Stimulated activated naive CD8-positive, alpha-beta T cell treated with anti-CD3 and anti-CD28 coated beads, Interleukin-15, Interleukin-2, amounts not matched to agents 100 U/mL and 50 U/mL, for 24 hours (primary cell): Measurements from ENCODE around the gene SHFL.

Experiments used
- ATAC-seq: fragments of 150-1000 bp; cut with Tn5 transposase; one replicate; pipeline ENCODE4 v1.10.0; 2021
- DNase-seq: peaks from one replicate; pipeline ENCODE4 v3.0.0; 2021

The SHFL gene

DNA sequence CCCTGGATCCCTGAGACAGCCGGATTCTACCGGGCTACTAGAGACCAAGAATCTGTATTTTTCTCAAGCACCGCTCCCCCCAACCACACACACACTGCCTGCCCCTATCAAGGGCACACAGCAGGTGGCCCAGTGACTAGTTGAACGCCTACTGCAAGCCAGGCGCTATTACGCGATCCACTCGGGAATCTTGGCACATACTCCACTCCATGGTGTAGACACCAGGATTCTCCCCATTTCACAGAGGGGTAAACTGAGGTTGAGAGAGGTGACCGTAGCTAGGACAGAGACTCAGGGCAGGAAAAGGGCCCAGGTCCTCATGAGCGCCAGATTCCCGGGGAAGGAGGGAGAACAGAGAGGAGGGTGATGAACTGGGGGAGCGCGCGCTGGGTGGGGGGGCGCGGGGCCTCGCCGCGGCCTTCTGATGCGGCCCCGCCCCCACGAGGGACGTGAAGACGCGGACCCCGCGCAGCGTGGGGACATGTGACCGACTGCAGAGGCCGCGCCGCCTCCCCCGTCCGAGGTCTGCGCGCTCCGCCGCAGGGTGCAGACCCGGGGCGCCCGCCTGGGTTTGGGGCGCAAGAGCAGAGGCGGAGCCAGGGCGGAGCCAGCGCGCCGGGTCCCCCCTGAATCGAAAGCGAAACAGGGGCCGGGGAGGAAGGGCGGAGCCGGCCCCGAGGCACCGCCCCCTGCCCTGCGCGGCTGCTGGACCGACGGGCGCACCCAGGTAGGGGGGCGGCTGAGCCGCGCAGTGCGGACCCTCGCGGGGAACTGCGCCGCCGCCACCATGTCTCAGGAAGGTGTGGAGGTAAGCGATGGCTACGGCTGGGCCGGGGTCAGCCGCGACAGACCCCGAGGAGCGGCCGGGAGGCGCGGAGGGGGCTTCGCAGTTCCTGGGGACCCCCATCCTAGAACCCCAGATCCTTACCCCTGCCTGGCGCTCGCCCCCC lies at the start of gene SHFL:
Gene SHFL, plus strand, starts transcription at position 677 of the 950 bp plus-strand sequence. Its CDS starts 111 bp downstream, at position 788.
- DNase-seq = peak; percentile 86
- ATAC-seq = peak; percentile 93

DNA sequence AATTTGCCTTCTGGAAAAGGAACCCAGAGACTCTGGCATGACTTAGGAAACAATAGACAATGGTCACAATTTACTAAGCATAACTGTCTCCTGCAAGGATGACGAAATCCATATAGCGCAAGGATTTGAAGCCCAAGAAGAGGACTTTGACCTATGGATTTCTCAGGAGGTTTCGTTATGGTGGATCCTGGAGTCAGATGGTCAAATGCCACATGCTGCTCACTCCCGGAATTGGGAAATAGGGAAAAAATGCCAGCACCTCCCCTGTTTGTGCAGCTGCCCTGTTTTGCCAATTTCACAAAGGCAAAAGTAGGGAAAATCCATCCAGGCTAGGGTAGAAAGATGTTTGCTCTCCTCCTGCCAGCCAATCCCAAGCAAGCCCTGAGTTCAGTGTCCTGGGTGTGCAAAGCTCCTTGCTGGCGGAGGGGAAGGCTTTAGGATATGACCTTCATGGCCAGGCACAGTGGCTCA lies 49.5 kb upstream of the SHFL start:
- DNase-seq (no peak), ATAC-seq (no peak)

DNA sequence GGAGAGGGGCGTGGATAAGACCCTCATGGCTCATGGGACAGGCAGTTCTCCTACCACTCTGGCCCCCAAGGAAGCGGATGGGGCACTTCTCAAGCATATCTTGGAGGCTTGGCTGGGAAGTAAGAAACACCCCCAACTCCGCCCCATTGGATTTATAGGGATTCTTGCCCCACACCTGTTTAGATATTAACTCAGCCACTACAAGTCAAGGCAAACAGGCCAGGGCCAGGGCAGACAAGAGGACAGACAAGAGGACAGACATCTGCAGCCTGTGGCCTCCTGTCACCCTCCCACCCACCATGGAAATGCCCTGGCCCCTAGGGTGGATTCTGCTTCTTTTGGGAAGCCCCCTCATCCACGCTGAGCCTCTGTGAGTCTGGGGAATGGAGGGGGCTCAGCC lies 48.8 kb upstream of the SHFL start:
- DNase-seq (no peak), ATAC-seq (no peak)

DNA sequence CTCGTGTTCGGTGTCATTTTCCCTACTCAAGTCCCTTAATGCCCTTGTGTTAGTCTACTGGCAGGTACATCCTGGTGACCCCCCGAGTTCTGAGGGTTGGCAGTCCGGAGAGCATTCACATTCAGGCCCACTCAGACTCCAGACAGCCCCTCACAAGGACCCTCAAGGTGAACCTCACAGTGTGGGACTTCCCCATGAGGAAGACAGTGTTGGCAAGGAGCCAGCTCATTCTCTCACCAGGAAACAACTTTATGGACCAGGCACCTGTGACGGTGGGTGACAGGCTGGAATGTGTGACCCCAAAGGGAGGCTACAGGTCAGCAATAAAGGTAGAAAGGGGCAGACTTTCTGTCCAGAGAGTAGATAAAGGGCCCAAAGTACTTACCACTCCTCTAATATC lies 48.3 kb upstream of the SHFL start:
- DNase-seq (no peak), ATAC-seq (no peak)

DNA sequence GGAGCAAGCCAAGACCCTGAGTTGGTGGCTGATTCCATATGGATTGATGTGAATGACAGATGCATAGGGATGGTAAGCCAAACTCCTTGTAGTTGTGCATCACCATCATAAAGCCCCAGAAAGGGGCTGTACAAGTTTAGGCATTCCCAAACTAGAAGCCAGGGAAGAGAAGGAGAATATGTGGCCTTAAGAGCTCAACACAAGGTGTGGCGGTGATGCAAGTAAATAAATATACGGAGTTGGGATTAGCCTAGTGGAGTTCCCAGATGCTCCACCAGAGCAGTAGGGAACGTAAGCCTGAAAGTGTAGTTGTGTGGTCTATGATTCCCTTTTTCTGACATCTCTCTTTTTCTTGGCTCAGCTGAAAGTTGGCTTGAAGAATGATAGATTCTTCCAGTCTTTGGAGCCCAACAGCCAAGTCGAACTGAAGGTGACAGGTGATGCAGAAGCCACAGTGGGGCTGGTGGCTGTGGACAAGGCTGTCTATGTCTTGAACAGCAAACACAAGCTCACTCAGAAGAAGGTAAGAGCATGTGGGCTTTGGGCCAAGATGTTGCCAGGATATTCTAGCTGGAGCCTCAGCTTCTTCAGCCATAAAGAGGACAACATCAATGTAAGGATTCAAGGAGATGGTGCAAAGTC lies 42.7 kb upstream of the SHFL start:
- DNase-seq = no peak
- ATAC-seq = no peak

DNA sequence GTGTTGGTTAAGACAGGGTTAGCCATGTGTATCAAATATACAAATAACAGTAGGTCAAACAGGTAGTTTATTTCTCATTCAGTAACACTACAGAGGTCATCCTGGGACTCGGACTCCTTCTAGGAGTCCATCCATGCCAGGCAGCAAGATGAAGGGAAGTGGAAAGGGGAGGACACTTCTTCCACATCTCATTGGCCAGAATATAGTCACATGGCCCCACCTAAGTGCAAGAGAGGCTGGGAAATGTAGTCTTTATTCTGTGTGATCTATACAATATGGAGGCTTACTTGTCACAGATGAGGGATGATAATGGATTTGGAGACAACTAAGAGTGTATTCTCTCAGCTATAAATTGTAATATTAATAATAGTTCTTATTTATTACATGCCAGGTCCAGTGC lies 41.7 kb upstream of the SHFL start:
- no peak for DNase-seq
- no peak for ATAC-seq

DNA sequence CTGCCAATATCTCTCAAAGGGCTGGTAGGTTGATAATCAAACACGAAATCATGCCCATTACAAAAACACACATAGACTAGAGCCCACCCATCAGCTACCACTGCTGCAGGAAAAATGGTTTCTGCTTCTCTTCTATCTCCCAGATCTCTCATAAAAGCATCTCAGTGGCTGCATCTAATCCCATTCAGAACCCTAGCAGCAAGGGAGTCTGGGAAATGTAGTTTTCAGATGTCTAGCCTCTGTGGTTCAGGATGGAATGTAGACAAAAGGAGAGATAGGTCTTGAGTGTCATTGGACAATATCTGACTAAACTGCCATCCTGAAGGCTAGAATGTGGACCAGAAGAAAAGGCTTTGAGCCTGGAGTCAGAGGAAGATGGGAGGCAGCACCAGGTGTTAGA lies 40.7 kb upstream of the SHFL start:
- no peak for ATAC-seq
- no peak for DNase-seq

DNA sequence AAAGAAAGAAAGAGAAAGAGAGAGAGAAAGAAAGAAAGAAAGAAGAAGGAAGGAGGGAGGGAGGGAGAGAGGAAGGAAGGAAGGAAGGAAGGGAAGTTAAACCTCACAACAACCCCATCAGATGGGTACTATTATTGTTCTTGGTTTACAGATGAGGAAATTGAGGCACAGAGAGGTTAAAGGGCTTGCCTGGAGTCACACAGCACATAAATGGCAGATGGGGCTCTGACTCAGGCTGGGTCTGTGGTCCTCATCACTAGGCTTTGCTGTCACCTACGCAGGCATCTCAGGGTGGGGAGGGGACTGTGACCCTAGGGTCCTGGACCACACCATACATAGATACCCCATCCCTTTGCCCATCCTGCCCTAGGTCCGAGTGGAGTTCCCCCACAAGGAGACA lies 36.5 kb upstream of the SHFL start:
- ATAC-seq = no peak
- no peak for DNase-seq

DNA sequence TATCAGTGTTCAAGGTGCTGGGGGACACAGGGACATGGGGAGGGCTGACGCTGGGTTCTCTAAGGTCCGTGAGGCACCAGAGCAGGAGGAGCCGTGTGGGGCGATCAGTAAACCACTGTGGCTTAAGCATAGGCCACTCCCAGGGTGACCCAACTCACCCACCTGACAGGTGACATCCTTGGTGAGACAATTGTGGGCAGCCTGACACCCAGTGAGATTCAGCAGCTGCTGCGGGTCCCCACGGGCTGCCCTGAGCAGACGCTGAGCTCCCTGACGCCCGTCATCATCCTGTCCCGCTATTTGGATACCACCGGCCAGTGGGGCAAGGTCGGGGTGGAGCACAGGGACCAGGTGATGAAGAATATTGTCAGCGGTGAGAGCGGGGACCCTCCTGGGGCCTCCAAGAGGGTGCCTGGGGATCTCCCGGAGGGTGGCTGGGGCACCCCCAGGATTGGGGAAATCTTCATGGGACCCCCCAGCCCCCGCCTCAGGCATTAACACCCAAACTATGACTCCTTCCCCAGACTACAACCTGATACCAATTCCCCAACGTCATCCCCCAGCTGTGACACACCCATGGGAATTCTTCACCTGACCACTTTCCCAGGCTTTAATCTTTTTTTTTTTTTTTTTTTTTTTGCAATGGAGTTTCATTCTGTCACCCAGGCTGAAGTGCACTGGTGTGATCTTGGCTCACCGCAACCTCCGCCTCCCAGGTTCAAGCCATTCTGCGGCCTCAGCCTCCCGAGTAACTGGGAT lies 33.3 kb upstream of the SHFL start:
- ATAC-seq (no peak), DNase-seq (no peak)

DNA sequence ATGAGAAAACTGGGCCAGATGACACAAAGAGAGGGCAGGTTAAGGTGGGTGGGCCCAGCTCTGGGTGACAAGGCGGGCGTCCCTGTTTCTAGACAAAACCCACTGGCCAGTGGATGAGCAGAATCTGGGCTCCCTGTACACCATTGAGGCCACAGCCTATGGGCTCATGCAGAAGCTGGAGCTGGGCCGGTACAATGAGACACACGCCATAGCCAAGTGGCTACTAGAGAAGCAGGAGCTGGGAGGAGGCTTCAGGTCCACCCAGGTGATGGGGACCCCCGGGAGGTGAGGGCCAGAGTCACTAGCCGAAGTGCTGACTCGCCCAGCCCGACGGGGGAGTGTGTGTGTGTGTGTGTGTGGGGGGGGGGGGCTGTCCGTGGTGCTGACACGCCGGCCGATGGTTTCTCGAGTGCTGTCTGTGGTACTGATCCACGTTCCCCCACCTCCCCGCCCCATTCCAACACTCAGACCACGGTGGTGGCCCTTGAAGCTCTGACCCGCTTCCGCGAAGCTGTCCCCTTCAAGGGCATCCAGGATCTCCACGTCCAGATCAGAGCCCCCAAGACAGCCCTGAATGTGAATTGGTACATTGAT lies 24.3 kb upstream of the SHFL start:
- no peak for ATAC-seq
- DNase-seq = no peak

DNA sequence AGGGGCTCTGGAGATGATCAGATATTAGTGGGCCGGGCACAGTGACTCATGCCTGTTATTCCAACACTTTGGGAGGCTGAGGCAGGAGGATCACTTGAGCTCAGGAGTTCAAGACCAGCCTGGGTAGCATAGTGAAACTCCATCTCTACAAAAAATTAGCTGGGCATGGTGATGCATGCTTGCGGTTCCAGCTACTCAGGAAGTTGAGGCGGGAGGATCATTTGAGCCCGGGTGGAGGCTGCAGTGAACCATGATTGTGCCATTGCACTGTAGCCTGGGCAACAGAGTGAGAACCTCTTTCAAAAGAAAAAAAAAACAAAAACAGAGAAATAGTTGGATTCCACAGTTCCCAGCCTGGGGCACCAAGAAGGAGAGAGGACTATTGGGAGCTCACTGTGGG lies 17.9 kb upstream of the SHFL start:
- no peak for ATAC-seq

DNA sequence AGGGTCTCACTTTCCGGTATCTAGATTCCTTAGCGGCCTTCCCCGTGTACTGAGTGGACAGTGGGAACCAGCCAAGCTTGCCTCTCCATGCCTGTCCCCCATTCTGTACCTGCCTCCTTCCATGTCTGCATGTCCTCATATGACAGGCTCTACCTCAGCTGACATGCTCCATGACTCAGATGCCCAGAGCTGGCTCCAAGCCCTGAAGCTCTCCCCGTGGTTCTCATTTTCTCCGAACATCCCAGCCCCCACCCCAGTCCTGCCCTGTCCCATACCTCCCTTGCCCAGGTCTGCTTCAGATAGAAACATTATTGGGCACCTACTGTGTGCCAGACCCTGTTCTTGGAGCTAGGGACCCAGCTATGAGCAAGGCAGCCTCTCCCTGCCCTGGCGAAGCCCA lies 17.1 kb upstream of the SHFL start:
- DNase-seq = no peak
- no peak for ATAC-seq

More for the DNA sequence above, 17.9 kb upstream of the SHFL start:
- DNase-seq = no peak

DNA sequence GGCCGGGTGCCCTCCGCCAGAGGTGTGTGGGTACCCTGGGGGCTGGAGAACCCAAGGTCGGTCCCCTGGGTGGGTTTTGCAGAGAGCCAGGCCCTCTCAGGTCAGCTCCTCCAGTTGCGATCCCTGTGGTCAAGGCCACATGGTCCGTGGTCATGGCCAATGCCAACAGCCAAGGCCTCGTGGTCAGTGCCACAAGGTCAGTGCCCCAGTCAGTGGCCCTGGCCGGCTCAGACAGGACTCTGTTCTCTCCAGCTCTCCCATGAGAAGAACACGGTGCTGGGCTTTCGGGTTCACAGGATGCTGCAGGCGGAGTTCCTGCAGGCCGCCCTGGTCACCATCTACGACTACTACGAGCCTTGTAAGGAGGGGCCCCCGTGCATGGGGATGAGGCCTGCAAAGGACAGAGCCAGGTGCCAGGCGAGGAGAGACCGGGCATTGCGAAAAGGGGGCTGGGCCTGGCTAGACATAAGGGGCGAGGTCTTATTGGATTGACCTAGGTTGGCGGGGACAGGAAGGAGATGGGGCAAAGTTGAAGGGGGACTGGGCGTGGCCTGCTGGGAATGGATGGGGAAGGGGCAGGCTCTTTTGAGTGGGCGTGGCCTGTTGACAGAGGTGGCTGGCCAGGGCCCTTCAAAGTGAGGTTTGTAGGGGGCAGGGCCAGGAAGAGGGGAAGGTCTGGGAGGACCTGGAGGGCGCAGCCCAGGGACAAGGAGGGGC lies 15.2 kb upstream of the SHFL start:
- no peak for DNase-seq
- no peak for ATAC-seq

DNA sequence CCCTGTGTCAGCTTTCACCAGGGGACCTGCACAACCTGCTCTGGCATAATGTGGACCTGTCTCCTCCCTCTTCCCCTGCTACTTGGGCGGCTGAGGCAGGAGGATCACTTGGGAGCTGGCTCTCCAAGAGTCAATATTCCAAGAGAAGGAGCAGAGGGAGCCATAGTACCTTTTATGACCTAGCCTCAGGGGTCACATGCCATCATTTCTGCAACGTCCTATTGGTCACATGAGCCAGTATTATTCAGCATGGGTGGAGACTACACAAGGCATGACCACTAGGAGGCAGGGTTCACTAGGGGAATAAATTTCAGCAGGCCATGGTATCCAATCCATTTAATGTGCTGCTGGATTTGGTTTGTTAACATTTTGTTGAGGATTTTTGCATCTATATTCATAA lies 12.0 kb upstream of the SHFL start:
- DNase-seq (peak; percentile 56), ATAC-seq (peak; percentile 81)

DNA sequence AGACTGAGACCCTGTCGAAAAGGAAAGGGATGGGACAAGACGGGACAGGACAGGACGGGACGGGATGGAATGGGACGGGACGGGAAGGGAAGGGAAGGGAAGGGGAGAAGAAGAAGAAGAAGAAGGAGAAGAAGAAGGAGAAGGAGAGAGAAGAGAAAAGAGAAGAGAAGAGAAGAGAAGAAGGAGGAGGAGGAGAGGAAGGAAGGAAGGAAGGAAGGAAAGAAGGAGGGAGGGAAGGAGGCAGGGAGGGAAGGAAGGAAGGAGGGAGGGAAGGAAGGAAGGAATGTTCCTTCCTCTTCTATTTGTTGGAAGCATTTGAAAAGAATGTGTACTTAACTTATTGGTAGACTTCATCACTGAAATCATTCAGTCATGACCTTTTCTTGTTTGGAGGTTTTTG lies 9.6 kb upstream of the SHFL start:
- DNase-seq (no peak), ATAC-seq (no peak)

DNA sequence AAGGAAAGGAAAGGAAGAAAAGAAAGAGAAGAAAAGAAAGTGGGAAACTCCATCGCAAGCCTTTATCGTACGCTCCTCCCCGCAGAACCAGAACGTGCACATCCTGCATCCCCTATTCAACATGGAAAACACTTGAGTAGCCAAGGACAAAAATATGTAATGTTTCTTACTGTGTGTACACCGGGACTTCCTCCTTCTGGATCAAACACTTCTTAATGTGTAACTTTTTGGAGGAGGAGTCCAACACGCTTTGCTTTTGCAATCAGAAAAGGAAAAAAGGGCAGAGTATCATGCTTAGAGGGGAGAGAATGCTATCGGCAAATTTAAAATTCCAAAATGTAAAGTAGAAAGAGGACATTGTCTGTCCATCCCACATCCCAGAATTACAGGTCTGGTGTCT lies 7.8 kb upstream of the SHFL start:
- no peak for DNase-seq

DNA sequence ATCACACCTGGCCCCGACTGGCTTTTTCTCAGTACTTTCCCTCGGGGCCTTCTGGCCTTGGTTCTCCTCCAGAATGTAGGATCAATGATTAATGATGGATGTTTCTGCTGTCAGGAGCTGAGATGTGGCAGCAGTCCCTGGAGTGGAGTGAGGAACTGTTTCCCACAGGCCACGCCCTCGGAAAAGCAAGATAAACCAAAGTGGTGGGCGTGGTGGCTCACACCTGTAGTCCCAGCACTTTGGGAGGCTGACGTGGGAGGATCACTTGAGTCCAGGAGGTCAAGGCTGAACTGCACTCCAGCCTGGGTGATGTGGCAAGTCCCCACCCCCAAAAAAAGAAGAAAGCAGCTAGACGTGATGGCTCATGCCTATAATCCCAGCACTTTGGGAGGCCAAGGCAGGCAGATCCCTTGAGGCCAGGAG lies 7.1 kb upstream of the SHFL start:
- ATAC-seq = no peak
- DNase-seq = no peak

More for the DNA sequence above, 7.8 kb upstream of the SHFL start:
- no peak for ATAC-seq

DNA sequence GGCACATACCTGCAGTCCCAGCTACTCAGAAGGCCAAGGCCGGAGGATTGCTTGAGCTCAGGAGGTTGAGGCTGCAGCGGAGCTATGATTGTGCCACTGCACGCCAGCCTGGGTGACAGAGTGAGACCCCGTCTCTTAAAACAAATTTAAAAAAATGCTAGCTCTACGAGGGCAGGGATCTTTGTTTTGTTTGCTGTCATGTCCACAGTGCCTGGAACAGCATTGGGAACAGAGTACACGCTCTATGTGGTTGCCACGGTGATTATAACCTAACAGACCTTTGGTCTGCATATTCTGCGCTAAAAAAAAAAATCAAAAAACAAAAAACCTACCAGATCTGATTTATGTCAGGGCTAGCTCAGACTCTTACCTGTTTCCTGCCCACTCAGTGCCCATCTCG lies 2.2 kb upstream of the SHFL start:
- DNase-seq (no peak), ATAC-seq (no peak)

DNA sequence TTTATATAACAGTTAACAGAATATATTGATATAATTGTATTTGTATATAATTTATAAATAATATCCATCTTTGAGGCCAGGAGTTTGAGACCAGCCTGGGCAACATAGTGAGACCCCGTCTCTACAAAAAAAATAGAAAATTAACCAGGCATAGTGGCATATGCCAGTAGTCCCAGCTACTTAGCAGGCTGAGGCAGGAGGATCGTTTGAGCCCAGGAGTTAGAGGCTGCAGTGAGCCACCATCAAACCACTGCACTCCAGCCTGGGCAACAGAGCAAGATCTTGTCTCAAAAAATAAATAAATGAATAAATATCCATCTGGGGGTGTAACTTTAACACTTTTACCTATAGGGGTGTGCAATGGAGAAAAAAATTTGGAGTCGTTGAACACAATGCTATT lies 1.3 kb upstream of the SHFL start:
- DNase-seq (no peak), ATAC-seq (no peak)

DNA sequence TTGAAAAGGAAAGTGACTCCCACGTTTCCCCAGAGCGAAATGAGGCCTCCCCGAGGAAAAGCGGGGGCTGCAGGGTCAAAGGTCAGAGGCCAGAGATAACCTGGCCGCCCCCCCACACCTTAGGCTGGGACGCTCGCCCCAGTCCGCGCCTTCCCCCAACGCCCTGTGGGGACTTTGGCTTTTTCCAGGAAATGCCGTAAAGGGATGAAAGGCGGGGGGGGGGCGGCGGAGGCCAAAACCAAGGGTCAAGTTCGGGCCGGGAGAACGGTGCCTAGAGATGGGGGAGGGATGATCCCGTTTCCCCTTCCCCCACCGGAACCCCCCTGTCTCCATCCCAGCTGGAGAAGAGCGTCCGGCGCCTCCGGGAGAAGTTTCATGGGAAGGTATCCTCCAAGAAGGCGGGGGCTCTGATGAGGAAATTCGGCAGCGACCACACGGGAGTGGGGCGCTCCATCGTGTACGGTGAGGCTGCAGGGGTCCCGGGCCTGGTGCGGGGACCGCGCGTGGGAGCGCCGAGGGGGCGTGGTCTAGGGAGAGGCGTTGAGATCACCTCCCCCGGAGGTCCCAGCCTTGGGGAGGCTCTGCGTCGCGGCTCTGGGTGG lies 575 bp downstream of the SHFL start:
- peak; percentile 4 for ATAC-seq
- peak; percentile 66 for DNase-seq
